Stimulated activated CD4-positive, alpha-beta T cell treated with anti-CD3 and anti-CD28 coated beads, Interleukin-2, amount 100 ng/mL, for 48 hours (primary cell): ENCODE data around the gene TRABD2B.

Source experiments
- DNase-seq, 2 donors: peaks; one replicate each; pipeline ENCODE4 v3.0.0-alpha.2; 2020

TRABD2B gene

GRCh38 chr1:47751193-47751592 lies 246.0 kb downstream of the TRABD2B start:
- DNase-seq = no peak

- DNase-seq = no peak
These were observed 251.2 kb downstream of the TRABD2B start for GRCh38 chr1:47745715-47746609.

GRCh38 chr1:47742890-47743760 lies 254.1 kb downstream of the TRABD2B start:
- no peak for DNase-seq

- no peak for DNase-seq
These were observed 258.5 kb downstream of the TRABD2B start for GRCh38 chr1:47738560-47739182.

- no peak for DNase-seq
These were observed 264.7 kb downstream of the TRABD2B start for GRCh38 chr1:47732489-47732888.

- DNase-seq = no peak
These were observed 265.5 kb downstream of the TRABD2B start for GRCh38 chr1:47731730-47732129.

GRCh38 chr1:47729685-47730084 lies 267.5 kb downstream of the TRABD2B start:
- DNase-seq = no peak

- no peak for DNase-seq
These were observed 269.5 kb downstream of the TRABD2B start for GRCh38 chr1:47727697-47728085.

GRCh38 chr1:47727051-47727696 lies 270.0 kb downstream of the TRABD2B start:
- DNase-seq = no peak

GRCh38 chr1:47725992-47726855 lies 271.0 kb downstream of the TRABD2B start:
- DNase-seq = peak; percentile 58 to 62

GRCh38 chr1:47725511-47725991 lies 271.6 kb downstream of the TRABD2B start:
- no peak for DNase-seq

- no peak for DNase-seq
These were observed 272.1 kb downstream of the TRABD2B start for GRCh38 chr1:47725000-47725473.

- no peak for DNase-seq
These were observed 272.7 kb downstream of the TRABD2B start for GRCh38 chr1:47724432-47724999.

GRCh38 chr1:47722909-47723580 lies 274.1 kb downstream of the TRABD2B start:
- DNase-seq = no peak

- DNase-seq = no peak
These were observed 275.1 kb downstream of the TRABD2B start for GRCh38 chr1:47722101-47722500.

- DNase-seq = no peak
These were observed 277.1 kb downstream of the TRABD2B start for GRCh38 chr1:47720111-47720510.

- DNase-seq = no peak
These were observed 279.8 kb downstream of the TRABD2B start for GRCh38 chr1:47717341-47717740.

GRCh38 chr1:47713975-47714767 lies 283.0 kb downstream of the TRABD2B start:
- no peak for DNase-seq

- DNase-seq = no peak
These were observed 283.7 kb downstream of the TRABD2B start for GRCh38 chr1:47713333-47713953.
